ENCODE data around the gene CNKSR1. TPM values are rescaled to one million over a fixed set of nuclear protein-coding genes. Genes with fewer than 3 reads are reported as not detected.

Gene CNKSR1
- polyA plus RNA-seq, 1 of the 3 experiments (the other 2 are of a cell fraction), result 0.49 TPM

GRCh38 chr1:26166719-26167281 lies 10.5 kb upstream of the CNKSR1 start:
- peaks cover 17% of the 10 kb centered on the region; the same call in 1 of the 2 replicates for H3K79me2 ChIP-seq (ENCODE audit: insufficient read depth)
- 87% methylated on average over 4 of the region's 4 CpGs for WGBS (ENCODE audit: low lambda C conversion rate)

GRCh38 chr1:26168410-26169197 lies 8.7 kb upstream of the CNKSR1 start, which contains the start of gene C1orf232:
Gene C1orf232 (minus strand): TSS chr1:26168963. CDS start chr1:26168499, 464 bp downstream.
- Histone ChIP-seq H3K9ac (peak within 1 kb of the TSS; percentile 92), H3K27me3 (ENCODE audit: insufficient read depth) (no peaks in the 10 kb centered on the region), H3K4me3 (ENCODE audit: low read depth in 2 of 2, low read length in 1 of 2) (peak within 1 kb of the TSS; percentile 85 to 98), H2AFZ (ENCODE audit: low read depth) (peak within 1 kb of the TSS; percentile 86), H3K9me3 (no peaks in the 10 kb centered on the region), H3F3A (replicated peaks; ENCODE audit: insufficient read depth) (peaks cover 4% of the 10 kb centered on the region), H3K79me2 (ENCODE audit: insufficient read depth) (peaks cover 17% of the 10 kb centered on the region; the same call in 1 of the 2 replicates), H3K36me3 (replicated peaks in 1 of 2; ENCODE audit: control insufficient read depth in 1 of 2, insufficient read depth in 2 of 2, low read length in 1 of 2) (peaks cover 0 to 2% of the 10 kb centered on the region in 2 experiments), H3K27ac (ENCODE audit: low read depth in 2 of 2, low read length in 1 of 2) (peak within 1 kb of the TSS; percentile 48 to 54; a peak in 3 of 4 replicates), H3K4me1 (ENCODE audit: control insufficient read depth in 1 of 2, insufficient read depth in 2 of 2, low read depth in 1 of 2, low read length in 1 of 2) (peaks cover 0 to 22% of the 10 kb centered on the region in 2 experiments; a peak in 2 of 4 replicates), H4K20me1 (ENCODE audit: insufficient read depth) (no peaks in the 10 kb centered on the region), H3K9me2 (no peaks in the 10 kb centered on the region), H3K4me2 (peak within 1 kb of the TSS; percentile 95)
- WGBS (ENCODE audit: low lambda C conversion rate), result 93% methylated on average over 4 of the region's 5 CpGs
- ChIA-PET CTCF (interaction anchor here (0.6 to 2.7 kb wide), 14 partner anchors 11 to 171 kb away, joined by 3 to 28 read pairs (median 6); partner anchors contain the start of genes CEP85 and PAFAH2), POLR2A (no interaction called here)
- TF ChIP-seq RXRA (IDR thresholded peaks at IDR 0.05; ENCODE audit: borderline replicate concordance, low read depth) (no peak), FOXJ3 (CRISPR knock-in tag; IDR thresholded peaks at IDR 0.05) (no peak), NFIC (IDR thresholded peaks at IDR 0.05; ENCODE audit: borderline replicate concordance) (0 out of 2 replicates have a peak, but pooled peaks have one; percentile 16), CHD2 (IDR thresholded peaks at IDR 0.05; ENCODE audit: low read length, partially characterized antibody) (no peak)
- no peak for DNase-seq

More at GRCh38 chr1:26166719-26167281, 10.5 kb upstream of the CNKSR1 start:
- Histone ChIP-seq H2AFZ (ENCODE audit: low read depth) (no peak overlapping the region), H4K20me1 (ENCODE audit: insufficient read depth) (no peaks in the 10 kb centered on the region), H3K9ac (no peak overlapping the region), H3K9me3 (no peaks in the 10 kb centered on the region), H3K4me3 (ENCODE audit: low read depth in 2 of 2, low read length in 1 of 2) (no peak overlapping the region), H3K36me3 (replicated peaks in 1 of 2; ENCODE audit: control insufficient read depth in 1 of 2, insufficient read depth in 2 of 2, low read length in 1 of 2) (peaks cover 0 to 1% of the 10 kb centered on the region in 2 experiments), H3K27ac (ENCODE audit: low read depth in 2 of 2, low read length in 1 of 2) (no peak overlapping the region), H3K9me2 (no peaks in the 10 kb centered on the region), H3K27me3 (ENCODE audit: insufficient read depth) (no peaks in the 10 kb centered on the region), H3F3A (replicated peaks; ENCODE audit: insufficient read depth) (peaks cover 4% of the 10 kb centered on the region), H3K4me2 (no peak overlapping the region), H3K4me1 (ENCODE audit: control insufficient read depth in 1 of 2, insufficient read depth in 2 of 2, low read depth in 1 of 2, low read length in 1 of 2) (peaks cover 0 to 22% of the 10 kb centered on the region in 2 experiments; a peak in 2 of 4 replicates)
- ChIA-PET CTCF (no interaction called here), POLR2A (no interaction called here)
- no peak for TF ChIP-seq USF2 (IDR thresholded peaks at IDR 0.05; ENCODE audit: borderline replicate concordance, low read depth, low read length)
- no peak for DNase-seq

GRCh38 chr1:26169198-26169554 lies 8.1 kb upstream of the CNKSR1 start:
- peak overlapping the region in 1 of 2 experiments; percentile 17; a peak in 1 of 4 replicates for H3K27ac ChIP-seq (ENCODE audit: low read depth in 2 of 2, low read length in 1 of 2)
- no peaks in the 10 kb centered on the region for H3K27me3 ChIP-seq (ENCODE audit: insufficient read depth)
- H3K9me2 ChIP-seq, result no peaks in the 10 kb centered on the region
- peaks cover 17% of the 10 kb centered on the region; the same call in 1 of the 2 replicates for H3K79me2 ChIP-seq (ENCODE audit: insufficient read depth)
- H3K36me3 ChIP-seq (replicated peaks in 1 of 2; ENCODE audit: control insufficient read depth in 1 of 2, insufficient read depth in 2 of 2, low read length in 1 of 2), result peaks cover 0 to 2% of the 10 kb centered on the region in 2 experiments
- H2AFZ ChIP-seq (ENCODE audit: low read depth), result no peak overlapping the region; the same call in none of the 2 replicates
- peaks cover 0 to 22% of the 10 kb centered on the region in 2 experiments; a peak in 2 of 4 replicates for H3K4me1 ChIP-seq (ENCODE audit: control insufficient read depth in 1 of 2, insufficient read depth in 2 of 2, low read depth in 1 of 2, low read length in 1 of 2)
- peak overlapping the region; percentile 95 for H3K4me2 ChIP-seq
- no peaks in the 10 kb centered on the region for H3K9me3 ChIP-seq
- no peak for DNase-seq
- H4K20me1 ChIP-seq (ENCODE audit: insufficient read depth), result no peaks in the 10 kb centered on the region
- POLR2A ChIA-PET, result interaction anchor here (1.6 kb wide), 1 partner anchor 64 kb away, joined by 3 read pairs; the partner anchor contains the start of gene CEP85
- H3F3A ChIP-seq (replicated peaks; ENCODE audit: insufficient read depth), result peaks cover 9% of the 10 kb centered on the region
- 79% methylated on average over 4 of the region's 4 CpGs for WGBS (ENCODE audit: low lambda C conversion rate)
- H3K4me3 ChIP-seq (ENCODE audit: low read depth in 2 of 2, low read length in 1 of 2), result no peak overlapping the region; a peak in 1 of 4 replicates
- CTCF ChIA-PET, result interaction anchor here (0.6 to 2.7 kb wide), 34 partner anchors 8 to 171 kb away, joined by 3 to 28 read pairs (median 4); partner anchors contain the start of genes CEP85 and PAFAH2
- H3K9ac ChIP-seq, result no peak overlapping the region
- no peak for TF ChIP-seq FOXM1 (IDR thresholded peaks at IDR 0.05; ENCODE audit: low read depth)
- TF ChIP-seq NFIC (IDR thresholded peaks at IDR 0.05; ENCODE audit: borderline replicate concordance), result no peak
- TF ChIP-seq GATA2 (CRISPR knock-in tag; IDR thresholded peaks at IDR 0.05), result no peak
- no peak for TF ChIP-seq RFX5 (IDR thresholded peaks at IDR 0.05; ENCODE audit: low read length)
- TF ChIP-seq REST (IDR thresholded peaks at IDR 0.05; ENCODE audit: low read depth, low read length), result no peak
- no peak for TF ChIP-seq ELF1 (IDR thresholded peaks at IDR 0.05)
- no peak for TF ChIP-seq ZBTB33 (IDR thresholded peaks at IDR 0.05; ENCODE audit: borderline replicate concordance, low read depth)
